SK-N-SH treated with all-trans-retinoic acid at 6 μM for 48 hours (cell line): ENCODE data around the gene DYRK1B.

Experiments used
- ATAC-seq: fragments of 200-7000 bp; cut with Tn5 transposase; 3 replicates; pipeline ENCODE4 v1.9.1; 2020; ENCODE audit warnings: mild to moderate bottlenecking, moderate library complexity
- ARNTL ChIP-seq: fragments of 450-650 bp; formaldehyde crosslinking; IDR thresholded peaks from 2 replicates; pipeline ENCODE4 v1.5.0; 2020; ENCODE audit warnings: low read depth, mild to moderate bottlenecking, moderate library complexity, borderline replicate concordance
- BACH2 ChIP-seq: fragments of 250-450 bp; sonication (Bioruptor Pico); IDR thresholded peaks from 2 replicates; pipeline ENCODE4 v1.9.0; 2021; ENCODE audit warnings: mild to moderate bottlenecking, borderline replicate concordance
- CSRNP3 ChIP-seq: fragments of 250-450 bp; sonication (Bioruptor Pico); IDR thresholded peaks from 2 replicates; pipeline ENCODE4 v1.5.1; 2021; ENCODE audit warnings: mild to moderate bottlenecking, moderate library complexity
- ESRRG ChIP-seq: fragments of 250-450 bp; sonication (Bioruptor Pico); IDR thresholded peaks from 2 replicates; pipeline ENCODE4 v1.6.1; 2021; ENCODE audit warnings: mild to moderate bottlenecking
- GLIS3 ChIP-seq: fragments of 250-450 bp; sonication (Bioruptor Pico); IDR thresholded peaks from 2 replicates; pipeline ENCODE4 v1.5.0; 2020; ENCODE audit warnings: mild to moderate bottlenecking, moderate library complexity
- ISL1 ChIP-seq: fragments of 250-450 bp; sonication (Bioruptor Pico); IDR thresholded peaks from 2 replicates; pipeline ENCODE4 v2.1.2; 2022; ENCODE audit warnings: mild to moderate bottlenecking, moderate library complexity
- PATZ1 ChIP-seq: fragments of 250-450 bp; sonication (Bioruptor Pico); IDR thresholded peaks from 2 replicates; pipeline ENCODE4 v1.8.0; 2020; ENCODE audit warnings: mild to moderate bottlenecking, moderate library complexity, borderline replicate concordance
- POU6F1 ChIP-seq: fragments of 250-450 bp; sonication (Bioruptor Pico); IDR thresholded peaks from 2 replicates; pipeline ENCODE4 v1.8.0; 2021; ENCODE audit warnings: low read depth, mild to moderate bottlenecking, moderate library complexity, borderline replicate concordance
- PPARA ChIP-seq: fragments of 250-450 bp; sonication (Bioruptor Pico); IDR thresholded peaks from 2 replicates; pipeline ENCODE4 v1.5.0; 2020; ENCODE audit warnings: mild to moderate bottlenecking, borderline replicate concordance
- RARB ChIP-seq: fragments of 250-450 bp; sonication (Bioruptor Pico); IDR thresholded peaks from 2 replicates; pipeline ENCODE4 v1.8.0; 2021; ENCODE audit warnings: mild to moderate bottlenecking, moderate library complexity
- TCF4 ChIP-seq: fragments of 250-450 bp; sonication (Bioruptor Pico); IDR thresholded peaks from 2 replicates; pipeline ENCODE4 v1.8.0; 2021; ENCODE audit warnings: mild to moderate bottlenecking, moderate library complexity, borderline replicate concordance
- TOX ChIP-seq: fragments of 250-450 bp; sonication (Bioruptor Pico); IDR thresholded peaks from 2 replicates; pipeline ENCODE4 v1.8.0; 2021; ENCODE audit warnings: mild to moderate bottlenecking, moderate library complexity, borderline replicate concordance
- TSHZ2 ChIP-seq: fragments of 250-450 bp; sonication (Bioruptor Pico); IDR thresholded peaks from 2 replicates; pipeline ENCODE4 v1.5.0; 2020; ENCODE audit warnings: mild to moderate bottlenecking, moderate library complexity
- ZC3H10 ChIP-seq: fragments of 250-450 bp; sonication (Bioruptor Pico); IDR thresholded peaks from 2 replicates; pipeline ENCODE4 v1.5.1; 2021; ENCODE audit warnings: mild to moderate bottlenecking, moderate library complexity
- ZFP3 ChIP-seq: fragments of 250-450 bp; sonication (Bioruptor Pico); IDR thresholded peaks from 2 replicates; pipeline ENCODE4 v1.5.0; 2020; ENCODE audit warnings: mild to moderate bottlenecking, moderate library complexity
- ZFP30 ChIP-seq: fragments of 450-650 bp; formaldehyde crosslinking; IDR thresholded peaks from 2 replicates; pipeline ENCODE4 v1.5.0; 2022; ENCODE audit warnings: mild to moderate bottlenecking, moderate library complexity
- ZNF70 ChIP-seq: fragments of 450-650 bp; formaldehyde crosslinking; IDR thresholded peaks from 2 replicates; pipeline ENCODE4 v1.5.0; 2020; ENCODE audit warnings: mild to moderate bottlenecking, moderate library complexity
- ZNF8 ChIP-seq: fragments of 450-650 bp; formaldehyde crosslinking; IDR thresholded peaks from 2 replicates; pipeline ENCODE4 v1.5.0; 2020; ENCODE audit warnings: mild to moderate bottlenecking, moderate library complexity

Gene DYRK1B

GRCh38 chr19:39797083-39797482, 36.9 kb downstream of the DYRK1B start:
- ATAC-seq = no peak
- no peak for TF ChIP-seq CSRNP3 (CRISPR knock-in tag)
- TF ChIP-seq ZFP3 (CRISPR knock-in tag) = no peak
- no peak for TF ChIP-seq ZC3H10 (CRISPR knock-in tag)
- no peak for TF ChIP-seq PATZ1 (CRISPR knock-in tag)
- no peak for TF ChIP-seq RARB (CRISPR knock-in tag)
- TF ChIP-seq ESRRG (CRISPR knock-in tag) = no peak
- TF ChIP-seq TSHZ2 (CRISPR knock-in tag) = no peak

- TF ChIP-seq ISL1 (CRISPR knock-in tag) (no peak), TOX (CRISPR knock-in tag) (no peak), PATZ1 (CRISPR knock-in tag) (no peak), ZC3H10 (CRISPR knock-in tag) (no peak), GLIS3 (no peak), ZFP30 (CRISPR knock-in tag) (no peak), POU6F1 (CRISPR knock-in tag) (no peak), CSRNP3 (CRISPR knock-in tag) (no peak), ZNF70 (CRISPR knock-in tag) (no peak), TCF4 (CRISPR knock-in tag) (no peak), BACH2 (no peak), PPARA (no peak), ZFP3 (CRISPR knock-in tag) (no peak), RARB (CRISPR knock-in tag) (no peak)
- TF ChIP-seq, all 23 proteins: peak for 0
- no peak for ATAC-seq
These were observed 37.9 kb downstream of the DYRK1B start for GRCh38 chr19:39796000-39796498.

GRCh38 chr19:39795001-39795400, 39.0 kb downstream of the DYRK1B start:
- TF ChIP-seq ZNF8 (CRISPR knock-in tag) = no peak
- TF ChIP-seq TCF4 (CRISPR knock-in tag) = no peak
- no peak for TF ChIP-seq ARNTL (CRISPR knock-in tag)
- TF ChIP-seq PPARA = no peak
- TF ChIP-seq CSRNP3 (CRISPR knock-in tag) = no peak
- no peak for ATAC-seq
